HG02884 (cell line): Measurements from ENCODE around the gene MKS1.

Experiments used
- ATAC-seq: cut with Tn5 transposase; IDR thresholded peaks from one replicate; pipeline ENCODE4 v1.9.1; 2021; ENCODE audit warnings: mild to moderate bottlenecking, moderate library complexity; ENCODE audit not compliant: unreplicated experiment

Gene MKS1

GRCh38 chr17:58219007-58219788 is at the start of gene MKS1:
MKS1 (minus strand) TSS chr17:58219255; CDS start chr17:58219230, 25 bp downstream.
- peak; percentile 88 for ATAC-seq

GRCh38 chr17:58268326-58268725 is 49.3 kb upstream of the MKS1 start:
- no peak for ATAC-seq

- no peak for ATAC-seq
Measured at GRCh38 chr17:58267347-58268324, 48.6 kb upstream of the MKS1 start.

- ATAC-seq: no peak
Measured at GRCh38 chr17:58265902-58266875, 47.1 kb upstream of the MKS1 start.

GRCh38 chr17:58265271-58265670 is 46.2 kb upstream of the MKS1 start:
- no peak for ATAC-seq

- no peak for ATAC-seq
Measured at GRCh38 chr17:58264407-58265103, 45.5 kb upstream of the MKS1 start.

GRCh38 chr17:58263773-58264172 is 44.7 kb upstream of the MKS1 start:
- ATAC-seq: no peak

- ATAC-seq: no peak
Measured at GRCh38 chr17:58262149-58262548, 43.1 kb upstream of the MKS1 start.

GRCh38 chr17:58254803-58255202 is 35.7 kb upstream of the MKS1 start:
- ATAC-seq: no peak

- ATAC-seq: no peak
Measured at GRCh38 chr17:58253082-58253481, 34.0 kb upstream of the MKS1 start.

- ATAC-seq: no peak
Measured at GRCh38 chr17:58252141-58252540, 33.1 kb upstream of the MKS1 start.

GRCh38 chr17:58250344-58251011 is 31.4 kb upstream of the MKS1 start:
- no peak for ATAC-seq

GRCh38 chr17:58249270-58250133 is 30.4 kb upstream of the MKS1 start:
- ATAC-seq: no peak

GRCh38 chr17:58248955-58249269 is 29.9 kb upstream of the MKS1 start:
- ATAC-seq: no peak

GRCh38 chr17:58247511-58248363 is 28.7 kb upstream of the MKS1 start:
- ATAC-seq: no peak

- no peak for ATAC-seq
Measured at GRCh38 chr17:58246781-58247180, 27.7 kb upstream of the MKS1 start.

- ATAC-seq: no peak
Measured at GRCh38 chr17:58246104-58246740, 27.2 kb upstream of the MKS1 start.
